ENCODE measurements around the gene CFAP45. TPM values are rescaled to one million over a fixed set of nuclear protein-coding genes. Genes with fewer than 3 reads are reported as not detected.

The CFAP45 gene
- total and polyA plus RNA-seq, 2 experiments from 2014 or later: 0.36 TPM; not detected in 1

- Mint-ChIP-seq H3K4me1 (no peaks in the 10 kb centered on the region; the same call in 2 of the 3 replicates), H3K4me3 (no peak overlapping the region), H3K27ac (no peak overlapping the region), H3K36me3 (ENCODE audit: low read depth) (no peaks in the 10 kb centered on the region), H3K27me3 (ENCODE audit: insufficient read depth, low read depth, poor library complexity) (peaks cover 2% of the 10 kb centered on the region), H3K9me3 (no peaks in the 10 kb centered on the region)
- no peak for DNase-seq (ENCODE audit: low spot score)
- no peaks in the 10 kb centered on the region for H4K20me1 ChIP-seq (replicated peaks; ENCODE audit: insufficient read depth)
- ATAC-seq: no peak
- no peaks in the 10 kb centered on the region for H3K36me3 ChIP-seq (ENCODE audit: insufficient read depth)
- no peak overlapping the region for H3K4me2 ChIP-seq
- peaks cover 11% of the 10 kb centered on the region for H3K27me3 ChIP-seq (ENCODE audit: insufficient read depth)
- H3F3A ChIP-seq (replicated peaks; ENCODE audit: low read depth): no peaks in the 10 kb centered on the region
- no peak overlapping the region for H2AFZ ChIP-seq
- H3K4me3 ChIP-seq: no peak overlapping the region
- H3K9me2 ChIP-seq (ENCODE audit: insufficient read depth): no peaks in the 10 kb centered on the region; the same call in 1 of the 2 replicates
- no peak for TF ChIP-seq EZH2 (IDR thresholded peaks at IDR 0.05; ENCODE audit: low read depth, unreplicated experiment)
- TF ChIP-seq ZNF462 (CRISPR knock-in tag; IDR thresholded peaks at IDR 0.05): no peak
- no peak for TF ChIP-seq POLR2AphosphoS5 (IDR thresholded peaks at IDR 0.05; ENCODE audit: low read depth)
- no peak for TF ChIP-seq ZNF331 (CRISPR knock-in tag; IDR thresholded peaks at IDR 0.05; ENCODE audit: low read depth)
- no peak for TF ChIP-seq STAT1 (IDR thresholded peaks at IDR 0.05; ENCODE audit: unreplicated experiment)
- no peak for TF ChIP-seq NANOG (IDR thresholded peaks at IDR 0.05; ENCODE audit: borderline replicate concordance)
- no peak for TF ChIP-seq CREB1 (CRISPR knock-in tag; IDR thresholded peaks at IDR 0.05; ENCODE audit: low read depth)
- H3K79me2 ChIP-seq (replicated peaks; ENCODE audit: insufficient read depth): no peaks in the 10 kb centered on the region
- no peaks in the 10 kb centered on the region for H3K4me1 ChIP-seq (ENCODE audit: insufficient read depth)
- H3K27ac ChIP-seq (ENCODE audit: low read depth): no peak overlapping the region
These were observed 51.6 kb downstream of the CFAP45 start for GRCh38 chr1:159848326-159848725.

DNA sequence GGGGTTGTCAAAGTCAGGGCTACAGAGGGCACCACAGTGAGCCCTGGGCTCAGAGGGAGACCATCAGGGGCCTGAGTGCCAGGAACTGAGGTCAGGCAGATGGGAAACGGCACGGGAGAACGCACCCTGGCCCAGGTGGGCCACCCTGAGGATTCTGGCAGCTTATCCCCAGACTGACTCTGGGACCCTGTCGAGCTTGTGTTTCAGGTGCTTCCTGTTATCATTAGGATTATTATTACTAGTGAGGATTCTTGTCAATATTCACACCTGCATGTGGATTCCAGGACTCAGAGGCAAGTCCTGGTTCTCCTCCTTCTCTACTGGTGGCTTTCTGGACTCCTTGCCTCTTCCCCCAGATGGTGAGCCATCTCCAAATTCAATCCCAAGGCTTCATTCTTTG lies 52.7 kb downstream of the CFAP45 start:
- Histone ChIP-seq H3K4me1 (ENCODE audit: insufficient read depth) (no peaks in the 10 kb centered on the region), H3K9me2 (ENCODE audit: insufficient read depth) (no peaks in the 10 kb centered on the region; the same call in 1 of the 2 replicates), H4K20me1 (replicated peaks; ENCODE audit: insufficient read depth) (no peaks in the 10 kb centered on the region), H3K4me2 (no peak overlapping the region), H3F3A (replicated peaks; ENCODE audit: low read depth) (no peaks in the 10 kb centered on the region), H3K27me3 (ENCODE audit: insufficient read depth) (0 out of 2 replicates have a peak, but pooled peaks cover under 1% of the 10 kb centered on the region), H3K4me3 (no peak overlapping the region), H3K79me2 (replicated peaks; ENCODE audit: insufficient read depth) (no peaks in the 10 kb centered on the region), H3K27ac (ENCODE audit: low read depth) (no peak overlapping the region), H3K36me3 (ENCODE audit: insufficient read depth) (no peaks in the 10 kb centered on the region), H2AFZ (no peak overlapping the region)
- Mint-ChIP-seq H3K4me3 (no peak overlapping the region), H3K4me1 (no peaks in the 10 kb centered on the region; the same call in 2 of the 3 replicates), H3K9me3 (no peaks in the 10 kb centered on the region), H3K36me3 (ENCODE audit: low read depth) (no peaks in the 10 kb centered on the region), H3K27me3 (ENCODE audit: insufficient read depth, low read depth, poor library complexity) (peaks cover 2% of the 10 kb centered on the region), H3K27ac (no peak overlapping the region)
- ATAC-seq: no peak
- no peak for DNase-seq (ENCODE audit: low spot score)
- TF ChIP-seq POLR2AphosphoS5 (IDR thresholded peaks at IDR 0.05; ENCODE audit: low read depth): no peak
- TF ChIP-seq CREB1 (CRISPR knock-in tag; IDR thresholded peaks at IDR 0.05; ENCODE audit: low read depth): no peak
- TF ChIP-seq REST (IDR thresholded peaks at IDR 0.05; ENCODE audit: unreplicated experiment): no peak
- no peak for TF ChIP-seq EZH2phosphoT487 (IDR thresholded peaks at IDR 0.05; ENCODE audit: unreplicated experiment)
- no peak for TF ChIP-seq ZNF114 (CRISPR knock-in tag; IDR thresholded peaks at IDR 0.05)
- TF ChIP-seq EZH2 (IDR thresholded peaks at IDR 0.05; ENCODE audit: low read depth, unreplicated experiment): no peak
- no peak for TF ChIP-seq ZNF331 (CRISPR knock-in tag; IDR thresholded peaks at IDR 0.05; ENCODE audit: low read depth)
- TF ChIP-seq STAT1 (IDR thresholded peaks at IDR 0.05; ENCODE audit: unreplicated experiment): no peak
- TF ChIP-seq JUNB (IDR thresholded peaks at IDR 0.05; ENCODE audit: unreplicated experiment): no peak

All from GM23338 (cell line).